Stimulated activated CD4-positive, alpha-beta T cell treated with anti-CD3 and anti-CD28 coated beads, Interleukin-4, amount 100 ng/mL, for 1 hour (primary cell): ENCODE measurements around the gene ARFRP1.
"Not testable (repeated sequence)": the region's sequence is repeated elsewhere in the genome, so short reads cannot be mapped to it uniquely, and the experiment has no call there.

Source experiments
- DNase-seq: peaks from one replicate; pipeline ENCODE4 v3.0.0-alpha.2; 2020

The ARFRP1 gene

DNA sequence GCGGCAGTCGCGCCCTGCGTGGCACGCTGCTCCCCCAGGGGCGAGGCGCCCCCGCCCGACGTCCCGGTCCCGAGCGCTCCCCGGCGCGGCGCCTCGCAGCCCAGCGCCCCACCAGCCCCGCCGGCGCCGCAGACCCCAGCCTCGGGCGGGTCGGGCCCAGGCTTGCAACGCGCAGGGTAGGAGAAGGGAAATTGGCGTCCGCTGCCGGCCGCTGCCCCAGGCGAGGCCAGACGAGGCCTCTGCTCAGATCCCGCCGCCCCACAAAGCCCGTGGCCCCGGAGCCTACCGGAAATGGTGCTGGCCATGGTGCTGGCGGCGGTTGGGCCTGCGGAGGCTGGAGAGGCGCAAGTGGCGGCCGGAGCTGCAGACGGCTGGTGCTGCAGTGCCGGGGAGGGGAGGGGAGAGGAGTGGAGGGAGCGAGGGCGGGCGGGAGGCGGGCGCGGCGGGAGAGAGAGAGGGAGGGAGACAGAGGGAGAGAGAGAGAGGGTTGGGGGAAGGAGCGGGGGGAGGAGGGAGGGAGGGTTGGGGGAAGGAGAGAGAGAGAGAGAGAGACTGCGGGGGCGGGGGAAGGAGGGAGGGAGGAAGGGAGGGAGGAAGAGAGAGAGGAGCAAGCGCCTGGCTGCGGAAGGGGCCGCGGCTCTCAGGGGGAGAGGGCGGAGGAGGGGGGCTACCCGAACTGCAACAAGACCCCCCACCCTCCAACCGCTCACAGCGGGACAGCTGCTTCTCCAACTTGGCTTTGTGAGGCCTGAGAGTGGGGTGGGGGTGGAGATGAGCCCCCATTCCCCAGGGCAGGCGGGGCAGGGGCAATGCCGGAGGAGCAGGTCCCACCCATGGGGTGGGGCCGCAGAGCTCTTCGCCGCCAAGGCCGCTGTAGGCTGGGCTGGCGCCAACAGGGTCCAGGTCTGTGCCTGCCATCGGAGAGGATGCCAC lies 54.5 kb downstream of the ARFRP1 start, which contains the start of gene STMN3:
Gene STMN3 (minus strand): TSS at position 384 of the 933 bp plus-strand sequence. CDS start 79 bp downstream, at position 305.
- DNase-seq = peak; percentile 66

DNA sequence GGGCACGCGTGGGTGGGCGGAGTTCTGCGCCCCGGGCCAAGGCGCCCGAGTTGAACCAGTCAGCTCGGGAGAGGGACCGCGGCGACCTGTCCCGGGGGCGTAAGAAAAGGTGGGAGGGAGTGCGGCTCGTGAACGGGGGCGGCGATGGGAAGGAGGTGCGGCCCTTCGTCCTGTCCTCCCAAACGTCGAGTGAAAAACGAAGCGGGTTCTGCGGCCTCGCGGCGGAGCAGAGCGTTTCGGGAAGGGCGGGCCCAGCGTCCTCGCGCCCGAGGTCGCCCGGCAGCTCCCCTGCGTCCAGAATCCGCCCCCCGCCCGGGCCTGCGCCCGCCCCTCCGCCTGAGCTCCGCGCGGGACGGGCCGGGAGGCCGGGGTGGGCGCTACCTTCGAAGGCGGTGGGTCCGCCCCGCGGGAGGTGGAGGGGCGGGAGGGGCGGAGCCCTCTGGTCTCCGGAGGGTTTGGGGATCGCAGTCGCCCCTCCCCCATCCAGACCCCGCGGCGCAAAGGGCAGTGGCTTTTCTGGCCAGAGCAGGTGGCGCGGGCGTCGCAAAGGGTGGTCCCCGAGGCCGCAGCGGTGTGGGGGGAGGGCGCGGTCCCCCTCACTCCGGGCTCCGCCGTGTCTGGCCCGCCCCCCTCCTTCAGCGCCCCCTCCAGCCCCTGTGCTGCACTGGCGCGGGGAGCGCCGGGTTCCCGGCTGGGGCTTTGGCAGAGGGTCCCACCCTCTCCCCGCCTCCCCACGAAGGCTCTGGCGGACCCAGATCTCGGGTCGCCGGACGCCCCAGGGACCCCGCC lies 55.4 kb downstream of the ARFRP1 start:
- peak; percentile 46 for DNase-seq

DNA sequence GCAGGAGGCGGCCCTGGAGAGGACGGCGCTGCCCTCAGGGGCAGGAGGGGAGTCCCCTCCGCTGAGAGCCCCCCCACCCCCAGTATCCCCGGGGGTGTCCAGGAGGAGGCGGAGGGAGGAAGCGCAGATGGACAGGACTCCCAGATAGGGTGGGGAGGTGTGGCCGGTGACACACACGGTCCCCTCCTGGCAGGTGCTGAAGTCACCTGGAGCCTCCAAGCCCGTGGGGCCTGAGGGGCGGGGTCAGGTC lies 55.9 kb downstream of the ARFRP1 start:
- DNase-seq = no peak

DNA sequence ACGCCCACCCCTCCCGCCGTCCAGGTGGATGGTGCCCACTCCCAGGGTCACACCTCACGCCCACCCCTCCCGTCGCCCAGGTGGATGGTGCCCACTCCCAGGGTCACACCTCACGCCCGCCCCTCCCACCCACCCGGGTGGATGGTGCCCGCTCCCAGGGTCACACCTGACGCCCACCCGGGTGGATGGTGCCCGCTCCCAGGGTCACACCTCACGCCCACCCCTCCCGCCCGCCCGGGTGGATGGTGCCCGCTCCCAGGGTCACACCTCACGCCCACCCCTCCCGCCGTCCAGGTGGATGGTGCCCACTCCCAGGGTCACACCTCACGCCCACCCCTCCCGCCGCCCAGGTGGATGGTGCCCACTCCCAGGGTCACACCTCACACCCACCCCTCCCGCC lies 57.3 kb downstream of the ARFRP1 start:
- not testable (repeated sequence) for DNase-seq

DNA sequence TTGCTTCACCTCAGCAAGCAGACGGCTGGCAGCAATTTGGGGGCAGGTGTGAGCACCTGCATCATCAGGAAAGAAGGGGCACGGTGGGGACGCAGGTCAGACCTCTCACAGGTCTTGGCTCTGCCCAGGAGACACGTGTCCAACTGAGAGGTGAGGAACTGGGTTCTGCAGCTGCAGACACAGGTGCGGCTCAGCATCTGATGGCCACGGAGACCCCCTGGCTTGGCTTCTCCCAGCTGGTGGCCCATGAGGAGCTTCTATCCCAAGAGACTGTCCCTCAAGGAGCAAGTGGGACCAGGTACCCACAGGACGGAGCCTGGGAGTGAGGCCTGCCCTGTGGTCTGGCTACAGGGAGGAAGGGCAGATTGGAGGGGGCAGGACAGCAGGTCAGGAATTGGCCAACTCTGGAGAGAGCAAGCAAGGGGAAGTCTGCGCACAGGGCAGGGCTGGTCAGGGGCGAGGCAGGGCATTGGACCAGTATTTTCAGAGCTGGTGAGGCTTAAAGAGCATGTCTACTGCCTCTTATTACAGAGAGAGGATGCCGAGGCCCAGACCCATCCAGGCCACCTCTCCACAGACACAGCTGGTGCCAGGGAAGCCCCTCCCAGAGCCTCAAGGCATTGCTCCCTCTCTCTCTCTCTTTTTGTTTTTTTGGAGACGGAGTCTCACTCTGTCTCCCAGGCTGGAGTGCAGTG lies 58.7 kb downstream of the ARFRP1 start:
- DNase-seq = no peak
